ENCODE data around the gene PAX2.

The PAX2 gene

DNA sequence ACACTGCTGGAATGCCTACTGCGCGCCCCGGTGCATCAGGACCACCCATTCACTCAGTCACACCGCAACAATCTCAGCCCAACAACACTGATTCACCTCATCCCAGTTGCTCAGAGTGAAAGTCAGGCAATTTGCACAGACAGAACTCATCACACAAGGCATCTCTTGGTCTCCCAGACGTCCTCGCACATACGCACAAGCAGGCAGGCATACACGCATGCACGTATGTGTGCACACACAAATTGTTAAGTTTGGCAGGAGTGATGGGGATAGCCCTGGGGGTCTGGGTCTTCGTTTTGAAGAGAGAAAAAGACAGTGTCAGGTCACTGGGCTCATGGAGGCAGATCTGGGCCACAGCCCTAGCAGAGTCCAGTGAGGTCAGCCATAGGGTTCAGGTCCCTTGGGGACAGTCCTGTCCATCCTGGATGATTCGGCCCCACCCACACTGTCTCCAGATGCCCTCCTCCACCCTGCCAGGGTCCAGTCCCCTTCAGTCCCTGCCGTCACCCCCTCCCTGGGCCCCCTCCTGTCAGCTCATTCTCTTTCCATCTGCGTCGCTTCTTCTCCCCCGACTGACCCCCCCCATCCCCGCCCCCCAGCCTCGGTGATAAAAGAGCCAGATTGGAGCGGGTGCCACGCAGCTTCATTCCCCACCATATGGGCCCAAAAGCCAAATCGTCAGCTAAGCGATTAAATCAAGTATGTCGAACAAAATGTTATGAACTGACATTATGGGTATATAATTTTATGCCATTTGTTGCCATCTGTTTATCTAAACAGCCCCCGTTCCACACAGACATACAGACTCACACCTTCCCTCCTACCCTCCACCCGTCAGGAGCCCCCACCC lies 118.9 kb downstream of the PAX2 start:
- TF ChIP-seq, protein P1, sequence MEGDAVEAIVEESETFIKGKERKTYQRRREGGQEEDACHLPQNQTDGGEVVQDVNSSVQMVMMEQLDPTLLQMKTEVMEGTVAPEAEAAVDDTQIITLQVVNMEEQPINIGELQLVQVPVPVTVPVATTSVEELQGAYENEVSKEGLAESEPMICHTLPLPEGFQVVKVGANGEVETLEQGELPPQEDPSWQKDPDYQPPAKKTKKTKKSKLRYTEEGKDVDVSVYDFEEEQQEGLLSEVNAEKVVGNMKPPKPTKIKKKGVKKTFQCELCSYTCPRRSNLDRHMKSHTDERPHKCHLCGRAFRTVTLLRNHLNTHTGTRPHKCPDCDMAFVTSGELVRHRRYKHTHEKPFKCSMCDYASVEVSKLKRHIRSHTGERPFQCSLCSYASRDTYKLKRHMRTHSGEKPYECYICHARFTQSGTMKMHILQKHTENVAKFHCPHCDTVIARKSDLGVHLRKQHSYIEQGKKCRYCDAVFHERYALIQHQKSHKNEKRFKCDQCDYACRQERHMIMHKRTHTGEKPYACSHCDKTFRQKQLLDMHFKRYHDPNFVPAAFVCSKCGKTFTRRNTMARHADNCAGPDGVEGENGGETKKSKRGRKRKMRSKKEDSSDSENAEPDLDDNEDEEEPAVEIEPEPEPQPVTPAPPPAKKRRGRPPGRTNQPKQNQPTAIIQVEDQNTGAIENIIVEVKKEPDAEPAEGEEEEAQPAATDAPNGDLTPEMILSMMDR (IDR thresholded peaks at IDR 0.05; ENCODE audit: borderline replicate concordance, control extremely low read depth, extremely low read depth, insufficient read depth, missing control alignments) = no peak
- in situ Hi-C loops (cut with MboI; ENCODE audit: low sequenced_read_pairs, unreplicated experiment) = no loop called here
- DNase-seq (ENCODE audit: low spot score) = no peak

DNA sequence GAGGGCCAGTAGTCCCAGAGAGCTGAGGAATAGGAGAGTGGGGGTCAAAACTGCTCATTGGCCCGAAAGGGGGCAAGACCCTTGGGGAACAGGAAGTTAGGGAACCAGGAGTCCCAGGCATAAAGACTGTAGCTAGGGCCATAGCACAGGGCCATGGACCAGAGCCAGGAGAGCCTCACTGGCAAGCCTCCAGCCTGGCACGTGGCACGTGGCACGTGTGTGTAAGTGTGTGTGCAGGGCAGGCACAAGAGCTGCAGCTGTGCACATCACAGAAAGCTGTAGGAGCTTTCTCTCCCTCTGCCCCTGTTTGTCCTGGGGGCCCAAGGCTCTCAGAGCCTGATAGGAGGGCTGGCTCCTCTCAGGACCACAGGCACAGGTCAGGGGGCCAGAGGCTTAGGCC lies 119.6 kb downstream of the PAX2 start:
- TF ChIP-seq, protein P1 (IDR thresholded peaks at IDR 0.05; ENCODE audit: borderline replicate concordance, control extremely low read depth, extremely low read depth, insufficient read depth, missing control alignments) = no peak
- in situ Hi-C loops (cut with MboI; ENCODE audit: low sequenced_read_pairs, unreplicated experiment) = no loop called here
- no peak for DNase-seq (ENCODE audit: low spot score)

DNA sequence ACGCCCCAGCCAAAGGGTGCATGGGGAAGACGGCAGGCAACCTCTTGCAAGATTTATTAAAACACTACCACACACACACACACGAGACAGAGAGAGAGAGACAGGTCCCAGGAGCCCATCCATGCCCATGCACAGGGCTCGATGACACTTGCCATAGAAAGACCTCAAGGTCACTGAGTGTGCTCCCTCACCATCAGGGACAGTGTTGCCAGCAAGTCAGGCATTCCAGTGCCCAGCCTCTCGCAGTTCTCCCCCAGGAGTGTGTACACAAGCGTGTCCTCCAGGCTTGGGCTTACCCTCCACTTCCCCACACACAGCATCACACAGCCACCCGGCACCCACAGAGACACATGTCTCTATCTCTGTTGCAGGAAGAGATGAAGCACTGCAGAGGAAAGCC lies 120.6 kb downstream of the PAX2 start:
- DNase-seq (ENCODE audit: low spot score) = no peak
- TF ChIP-seq, protein P1 (IDR thresholded peaks at IDR 0.05; ENCODE audit: borderline replicate concordance, control extremely low read depth, extremely low read depth, insufficient read depth, missing control alignments) = no peak
- in situ Hi-C loops (cut with MboI; ENCODE audit: low sequenced_read_pairs, unreplicated experiment) = no loop called here

DNA sequence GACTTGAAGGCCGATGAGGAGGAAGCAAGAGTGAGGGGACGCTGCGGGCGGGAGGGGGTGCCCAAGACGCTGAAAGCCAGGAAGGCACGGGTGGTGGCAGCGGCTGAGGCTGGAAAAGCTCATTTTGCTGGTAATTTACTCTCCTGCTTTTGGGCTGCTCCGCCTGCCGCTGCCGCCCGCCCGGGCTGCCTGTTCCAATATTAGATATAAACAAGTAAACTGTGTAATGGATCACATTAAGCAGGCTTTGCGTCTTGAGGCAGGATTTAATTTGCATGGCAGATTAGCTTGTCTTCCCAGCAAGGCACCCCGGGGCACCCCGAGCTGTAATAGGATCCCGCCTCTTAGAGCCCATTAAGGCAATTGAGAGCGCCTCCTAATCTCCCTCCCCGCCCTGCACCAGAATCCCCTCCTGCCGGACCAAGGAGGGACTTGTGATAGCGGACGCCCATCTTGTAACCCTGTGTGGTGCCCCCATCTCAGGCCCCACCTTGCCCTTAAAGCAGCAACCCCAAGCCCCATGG lies 121.3 kb downstream of the PAX2 start:
- in situ Hi-C loops (cut with MboI; ENCODE audit: low sequenced_read_pairs, unreplicated experiment) = no loop called here
- no peak for DNase-seq (ENCODE audit: low spot score)
- TF ChIP-seq, protein P1 (IDR thresholded peaks at IDR 0.05; ENCODE audit: borderline replicate concordance, control extremely low read depth, extremely low read depth, insufficient read depth, missing control alignments) = no peak

DNA sequence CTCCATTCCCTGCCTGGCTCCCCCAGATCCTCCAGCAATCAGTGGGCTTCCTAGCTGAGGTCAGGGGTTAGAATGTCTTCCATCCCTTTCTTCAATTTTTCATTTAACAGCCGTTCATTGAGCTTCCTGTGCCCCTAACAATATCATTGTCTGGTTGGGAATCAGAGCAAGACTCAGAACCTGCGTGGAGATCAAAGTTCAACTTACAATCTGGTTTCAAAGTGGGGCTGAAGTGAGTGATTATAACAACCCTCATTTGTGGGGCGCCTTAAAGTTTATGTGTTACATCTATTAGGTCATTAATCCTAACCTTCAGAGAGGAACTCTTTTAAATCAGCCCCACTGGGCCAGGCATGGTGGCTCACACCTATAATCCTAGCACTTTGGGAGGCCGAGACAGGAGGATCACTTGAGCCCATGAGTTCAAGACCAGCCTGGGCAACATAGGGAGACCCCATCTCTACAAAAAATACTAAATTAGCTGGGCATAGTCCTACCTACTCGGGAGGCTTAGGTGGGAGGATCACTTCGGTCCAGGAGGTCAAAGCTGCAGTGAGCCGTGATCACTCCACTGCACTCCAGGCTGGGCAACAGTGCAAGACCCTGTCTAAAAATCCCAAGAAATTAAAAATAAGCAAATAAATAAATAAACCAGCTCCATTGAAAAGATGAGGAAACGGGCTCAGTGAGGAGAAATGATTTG lies 122.0 kb downstream of the PAX2 start:
- TF ChIP-seq, protein P1 (IDR thresholded peaks at IDR 0.05; ENCODE audit: borderline replicate concordance, control extremely low read depth, extremely low read depth, insufficient read depth, missing control alignments) = no peak
- no peak for DNase-seq (ENCODE audit: low spot score)
- in situ Hi-C loops (cut with MboI; ENCODE audit: low sequenced_read_pairs, unreplicated experiment) = no loop called here

DNA sequence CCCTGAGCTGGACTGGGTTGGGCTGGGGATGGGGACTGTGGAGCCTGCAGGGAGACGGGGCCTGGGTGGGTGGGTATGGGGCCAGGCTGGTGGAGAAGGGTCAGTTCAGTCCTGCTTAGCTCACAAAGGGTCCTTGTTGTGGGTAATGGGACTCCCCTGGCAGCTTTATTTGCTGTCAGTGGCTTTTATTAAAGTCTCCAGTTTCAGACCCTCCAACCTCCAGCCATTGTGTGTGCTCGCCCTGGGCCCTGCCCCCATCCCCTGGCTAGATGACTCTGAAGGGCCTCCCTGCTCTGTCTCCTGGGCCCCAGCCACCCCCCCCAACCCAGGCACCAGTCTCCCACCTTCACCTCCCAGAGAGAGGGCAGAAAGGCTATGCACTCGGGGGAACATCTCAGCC lies 123.0 kb downstream of the PAX2 start:
- TF ChIP-seq, protein P1 (IDR thresholded peaks at IDR 0.05; ENCODE audit: borderline replicate concordance, control extremely low read depth, extremely low read depth, insufficient read depth, missing control alignments) = no peak
- DNase-seq (ENCODE audit: low spot score) = no peak
- in situ Hi-C loops (cut with MboI; ENCODE audit: low sequenced_read_pairs, unreplicated experiment) = no loop called here
